Mucosa of descending colon (tissue), 3 donors: ENCODE data around the gene BLNK. TPM values are rescaled to one million over a fixed set of nuclear protein-coding genes. Genes with fewer than 3 reads are reported as not detected.

ENCODE experiments used
- ATAC-seq: fragments of 200-7000 bp; cut with Tn5 transposase; one replicate; pipeline ENCODE4 v1.9.1; 2020; ENCODE audit warnings: mild to moderate bottlenecking, moderate library complexity
- DNase-seq, 3 donors: peaks; one replicate each; pipeline ENCODE4 v3.0.0-alpha.2; 2020
- H3K36me3 ChIP-seq: fragments of 200-600 bp; one replicate; pipeline ENCODE4 v1.8.0; 2021; ENCODE audit warnings: low read depth, mild to moderate bottlenecking
- H3K4me1 ChIP-seq: fragments of 200-600 bp; one replicate; pipeline ENCODE4 v1.8.0; 2021; ENCODE audit warnings: low read depth, mild to moderate bottlenecking
- H3K4me3 ChIP-seq: fragments of 200-600 bp; one replicate; pipeline ENCODE4 v1.8.0; 2021; ENCODE audit warnings: mild to moderate bottlenecking
- H3K9me3 ChIP-seq: fragments of 200-600 bp; one replicate; pipeline ENCODE4 v1.8.0; 2021; ENCODE audit warnings: mild to moderate bottlenecking
- CTCF ChIP-seq: fragments of 200-600 bp; IDR thresholded peaks from one replicate; pipeline ENCODE4 v1.8.0; 2022; ENCODE audit warnings: antibody characterized with exemption, mild to moderate bottlenecking
- intact Hi-C, 2 donors: fragments of 100-400 bp; cut with DNase I in 1 of 2; cut with micrococcal nuclease in 1 of 2; formaldehyde crosslinking; loops; one replicate each; pipeline versions ENCODE4 v1.11.0 to v1.11.1; 2022; cut with DNase I, micrococcal nuclease
- total RNA-seq, 3 donors: library from RNA; stranded (reverse); fragmentation: NEBNext Ultra II Directional in 2 of 3; extraction: Animal tissue kit (Norgen Biotek cat#: 25700) in 2 of 3; gene quantifications; one replicate each; pipeline versions ENCODE4 v1.2.1 to v1.2.4, GENCODE V29; 2021 to 2023
- donor health status: DM: no; HTN: no; CAD: no; lungs with moderate emphysema.
- donor health status: DM: no; HTN: no; CAD: no.
- donor health status: DM: no; HTN: yes; CAD: no.

BLNK gene
- total RNA-seq, 3 donors from 2014 or later, result 13.2 to 45.7 (median 30.4) TPM

DNA sequence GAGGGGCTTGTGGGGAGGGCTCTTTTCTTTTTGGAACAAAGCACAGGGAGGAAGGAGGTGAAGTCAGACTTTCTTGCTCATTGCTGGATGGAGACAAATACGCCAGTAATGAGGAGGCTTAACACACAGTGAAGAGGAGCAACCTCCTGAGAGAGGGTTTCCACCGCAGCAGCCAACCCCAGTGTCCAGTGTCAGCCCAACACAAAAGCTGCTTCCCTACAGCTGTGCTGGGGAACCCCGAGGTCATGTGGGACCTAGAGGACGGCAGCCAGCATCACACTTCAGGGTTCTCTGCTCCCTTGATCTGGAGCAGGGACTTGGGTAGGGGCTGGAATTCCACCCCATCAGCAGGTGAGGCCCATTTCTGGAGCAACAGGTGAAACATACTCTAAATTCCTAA lies 7.7 kb downstream of the BLNK start:
- Histone ChIP-seq H3K4me3 (no peak overlapping the region), H3K9me3 (no peaks in the 10 kb centered on the region), H3K36me3 (no peaks in the 10 kb centered on the region), H3K4me1 (peaks cover 29% of the 10 kb centered on the region)
- no peak for TF ChIP-seq CTCF
- DNase-seq (no peak), ATAC-seq (no peak)
- intact Hi-C loops, result no loop called here

- Histone ChIP-seq H3K36me3 (no peaks in the 10 kb centered on the region), H3K9me3 (no peaks in the 10 kb centered on the region), H3K4me3 (no peak overlapping the region), H3K4me1 (peaks cover 29% of the 10 kb centered on the region)
- DNase-seq (no peak), ATAC-seq (no peak)
- intact Hi-C loops, result no loop called here
- no peak for TF ChIP-seq CTCF
Measured at GRCh38 chr10:96263176-96263575, 8.2 kb downstream of the BLNK start.

DNA sequence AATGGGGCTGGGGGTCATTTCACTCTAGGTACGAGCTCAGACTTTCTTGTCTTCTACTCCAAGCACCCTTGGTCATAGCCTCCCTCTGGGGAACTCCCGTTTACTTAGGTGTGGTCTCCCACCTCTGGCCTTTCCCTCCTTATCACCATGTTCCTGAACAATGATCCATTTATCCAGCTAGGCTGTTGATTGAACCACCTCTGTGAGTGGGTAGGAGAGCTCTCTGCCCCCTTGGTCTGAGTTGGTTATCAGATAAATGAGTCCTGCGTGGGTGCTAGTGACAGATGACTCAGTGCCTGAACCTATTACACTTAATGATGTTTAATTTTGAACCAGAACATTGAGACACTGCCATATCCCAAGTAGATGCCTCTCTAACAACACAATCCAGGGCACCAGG lies 9.4 kb downstream of the BLNK start:
- no peaks in the 10 kb centered on the region for H3K9me3 ChIP-seq
- no peaks in the 10 kb centered on the region for H3K36me3 ChIP-seq
- H3K4me3 ChIP-seq, result no peak overlapping the region
- intact Hi-C loops, result no loop called here
- DNase-seq (peak in 1 of 3 donors; percentile 59), ATAC-seq (peak; percentile 92)
- no peak for TF ChIP-seq CTCF
- peaks cover 20% of the 10 kb centered on the region for H3K4me1 ChIP-seq

- no peak for DNase-seq
- no peak overlapping the region for H3K4me3 ChIP-seq
- H3K4me1 ChIP-seq, result peaks cover 20% of the 10 kb centered on the region
- ATAC-seq, result no peak
- intact Hi-C loops, result no loop called here
- H3K9me3 ChIP-seq, result no peaks in the 10 kb centered on the region
- no peaks in the 10 kb centered on the region for H3K36me3 ChIP-seq
- TF ChIP-seq CTCF, result no peak
Measured at GRCh38 chr10:96261132-96261531, 10.2 kb downstream of the BLNK start.

GRCh38 chr10:96260014-96260413 lies 11.4 kb downstream of the BLNK start:
- intact Hi-C loops, result no loop called here
- ATAC-seq (peak; percentile 28), DNase-seq (no peak)
- H3K4me3 ChIP-seq, result no peak overlapping the region
- peaks cover 20% of the 10 kb centered on the region for H3K4me1 ChIP-seq
- no peaks in the 10 kb centered on the region for H3K36me3 ChIP-seq
- no peak for TF ChIP-seq CTCF
- no peaks in the 10 kb centered on the region for H3K9me3 ChIP-seq

DNA sequence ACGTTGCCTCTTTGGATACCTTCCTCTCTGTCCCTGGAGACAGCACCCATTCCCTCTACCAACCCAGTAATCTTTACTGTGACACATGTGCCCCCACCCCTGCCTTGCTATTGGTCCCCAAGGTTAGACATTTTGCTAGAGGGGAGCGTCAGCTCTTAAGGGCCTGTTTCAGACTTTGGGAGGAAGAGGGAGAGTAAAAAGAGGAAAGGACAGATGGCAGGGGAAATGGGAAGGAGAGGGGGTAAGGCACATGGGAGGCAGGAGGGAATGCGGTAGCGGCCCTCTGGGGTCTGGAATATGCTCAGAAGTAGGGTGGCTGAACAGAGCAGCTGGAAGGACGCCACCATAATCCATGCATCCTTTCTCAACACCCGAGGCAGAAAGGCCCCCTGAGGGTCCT lies 12.2 kb downstream of the BLNK start:
- H3K9me3 ChIP-seq, result no peaks in the 10 kb centered on the region
- no peak for ATAC-seq
- no peaks in the 10 kb centered on the region for H3K36me3 ChIP-seq
- no peak overlapping the region for H3K4me3 ChIP-seq
- no peak for TF ChIP-seq CTCF
- no peak for DNase-seq
- intact Hi-C loops, result no loop called here
- H3K4me1 ChIP-seq, result peaks cover 20% of the 10 kb centered on the region
